HepG2 (cell line): ENCODE results near the gene ADGRB3. TPM values are rescaled to one million over a fixed set of nuclear protein-coding genes. Genes with fewer than 3 reads are reported as not detected.

ENCODE experiments used
- ATAC-seq: fragments of 200-7000 bp; cut with Tn5 transposase; 3 replicates; pipeline ENCODE4 v1.9.1; 2020; ENCODE audit warnings: mild to moderate bottlenecking, moderate library complexity
- BruUV-seq: library from RNA; stranded (reverse); fragments of 400-500 nt; replicated peaks from 2 replicates; lab custom pipeline; 2021; lab: Mats Ljungman, UMichigan
- CTCF ChIA-PET: fragments of 300-600 bp; formaldehyde crosslinking; extraction: SDS; loops from one replicate; lab custom pipeline; 2021; ENCODE audit warnings: low total read pairs, inconsistent platforms, low intra/inter-chr PET ratio; lab: Yijun Ruan, JAX
- POLR2A ChIA-PET: fragments of 350-600 bp; sonication (Branson Sonifier 250); formaldehyde crosslinking; loops from one replicate; lab custom pipeline; 2020; ENCODE audit warnings: antibody characterized with exemption, inconsistent platforms; lab: Yijun Ruan, JAX
- DNase-seq: peaks from one replicate; pipeline ENCODE4 v3.0.0-alpha.2; 2015; ENCODE audit warnings: low spot score
- FAIRE-seq: peaks from 3 replicates; lab custom pipeline; 2011; peaks lifted over from hg19 to GRCh38; lab: Jason Lieb, UNC
- H2AFZ ChIP-seq: one replicate; pipeline ENCODE4 v1.6.1; 2011; ENCODE audit warnings: low read length, inconsistent platforms
- H3K27ac ChIP-seq: fragments of 300-600 bp; 3 replicates; pipeline ENCODE4 v1.8.0; 2011; ENCODE audit warnings: mixed run types, mild to moderate bottlenecking, mixed read lengths, low read length, inconsistent platforms; ENCODE audit not compliant: insufficient read depth; ENCODE audit errors: extremely low read length
- H3K27me3 ChIP-seq, 2 experiments: fragments of 200-600 bp in 1 of 2; 2 replicates in 1 of 2; 3 replicates in 1 of 2; pipeline versions ENCODE4 v1.6.0 to v1.8.0; 2011; ENCODE audit warnings: low read length in 2 of 2, mild to moderate bottlenecking in 2 of 2, moderate library complexity in 2 of 2, inconsistent platforms in 1 of 2; ENCODE audit not compliant: insufficient read depth in 2 of 2, control insufficient read depth in 1 of 2
- H3K36me3 ChIP-seq, 2 experiments: fragments of 200-600 bp in 1 of 2; replicated peaks in 1 of 2; 2 replicates in 1 of 2; 3 replicates in 1 of 2; pipeline versions ENCODE4 v1.5.1 to v1.8.0; 2011; ENCODE audit warnings: low read length in 2 of 2, inconsistent platforms in 1 of 2; ENCODE audit not compliant: insufficient read depth in 2 of 2, control insufficient read depth in 1 of 2
- H3K4me1 ChIP-seq: 2 replicates; pipeline ENCODE4 v1.5.1; 2012; ENCODE audit warnings: low read length, inconsistent platforms; ENCODE audit not compliant: insufficient read depth
- H3K4me2 ChIP-seq: 2 replicates; pipeline ENCODE4 v1.6.0; 2011; ENCODE audit warnings: low read depth, low read length, inconsistent platforms
- H3K4me3 ChIP-seq, 3 experiments: fragments of 200-600 bp in 1 of 3; sonication (generic), shearing (Covaris generic) in 1 of 3; replicated peaks in 1 of 3; 2 replicates each; pipeline ENCODE4 v1.5.1; 2011 to 2016; ENCODE audit warnings: low read length in 3 of 3, inconsistent platforms in 2 of 3, low read depth in 2 of 3, mild to moderate bottlenecking in 2 of 3, control low read depth in 1 of 3, mixed read lengths in 1 of 3; ENCODE audit not compliant: insufficient read depth in 1 of 3
- H3K79me2 ChIP-seq: one replicate; pipeline ENCODE4 v1.6.1; 2011; ENCODE audit warnings: low read length, inconsistent platforms; ENCODE audit not compliant: insufficient read depth
- H3K9ac ChIP-seq: 2 replicates; pipeline ENCODE4 v1.6.0; 2011; ENCODE audit warnings: mild to moderate bottlenecking, low read depth, low read length, inconsistent platforms; ENCODE audit not compliant: insufficient read depth
- H3K9me3 ChIP-seq: 2 replicates; pipeline ENCODE4 v1.5.1; 2012; ENCODE audit warnings: mild to moderate bottlenecking, low read length
- H4K20me1 ChIP-seq: 2 replicates; pipeline ENCODE4 v1.6.0; 2011; ENCODE audit warnings: inconsistent platforms, mild to moderate bottlenecking, low read length, moderate library complexity; ENCODE audit not compliant: insufficient read depth
- BCL6 ChIP-seq: IDR thresholded peaks from 2 replicates; pipeline ENCODE4 v1.6.1; 2016; ENCODE audit warnings: missing genetic modification reagents, missing compliant biosample characterization
- NBN ChIP-seq: fragments of 450-650 bp; conservative IDR thresholded peaks from 2 replicates; pipeline ENCODE4 v1.6.1; 2017
- PAX8 ChIP-seq: sonication (generic); formaldehyde crosslinking; IDR thresholded peaks from 2 replicates; pipeline ENCODE4 v1.8.0; 2022; ENCODE audit warnings: mild to moderate bottlenecking, missing genetic modification reagents, borderline replicate concordance
- PRMT3 ChIP-seq: sonication (generic); formaldehyde crosslinking; IDR thresholded peaks from 2 replicates; pipeline ENCODE4 v1.8.1; 2022; ENCODE audit warnings: low read depth, mild to moderate bottlenecking, moderate library complexity, missing genetic modification reagents, borderline replicate concordance
- STAG1 ChIP-seq: sonication (generic); formaldehyde crosslinking; IDR thresholded peaks from 2 replicates; pipeline ENCODE4 v1.4.0; 2020; ENCODE audit warnings: missing genetic modification reagents
- ZNF646 ChIP-seq: sonication (generic); formaldehyde crosslinking; IDR thresholded peaks from 2 replicates; pipeline ENCODE4 v1.9.0; 2021; ENCODE audit warnings: mild to moderate bottlenecking, missing genetic modification reagents
- ZNF784 ChIP-seq: sonication (generic); formaldehyde crosslinking; IDR thresholded peaks from 2 replicates; pipeline ENCODE4 v1.5.1; 2020; ENCODE audit warnings: missing genetic modification reagents, mild to moderate bottlenecking, borderline replicate concordance
- WGBS: methylation state at CpG from one replicate; pipeline ENCODE4 v1.1.6; 2017; ENCODE audit warnings: low lambda C conversion rate; 5-methylcytosine and 5-hydroxymethylcytosine counted together
- in situ Hi-C: cut with HindIII; loops from 2 replicates; pipeline ENCODE4 v1.10.0; 2017; ENCODE audit warnings: low pct_unique_long_range_greater_than_20kb; ENCODE audit not compliant: extremely low pct_ligation_motif_present
- intact Hi-C: fragments of 100-400 bp; cut with micrococcal nuclease; formaldehyde crosslinking; loops from one replicate; pipeline ENCODE4 v1.10.0; 2022; ENCODE audit not compliant: unreplicated experiment
- polyA plus RNA-seq, 8 experiments: library from polyadenylated mRNA; depleted of rRNA in 3 of 8; stranded (reverse) in 7 of 8; unstranded in 1 of 8; fragments of >200 nt; fragmentation: Illumina TruSeq in 4 of 8; extraction: Trizol in 4 of 8; gene quantifications; 2 replicates each; pipeline versions ENCODE4 v1.2.1 to v1.2.3, GENCODE V29; 2011 to 2016; ENCODE audit warnings: low read depth in 4 of 8, missing spikeins in 1 of 8, mixed read lengths in 1 of 8; ENCODE audit not compliant: insufficient read depth in 1 of 8
- total RNA-seq, 5 experiments: library from RNA; depleted of rRNA; stranded (reverse); fragments of >200 nt; fragmentation: Illumina TruSeq; extraction: Trizol; gene quantifications; 2 replicates each; pipeline ENCODE4 v1.2.3, GENCODE V29; 2016; ENCODE audit warnings: low read depth in 1 of 5
- TF ChIP-seq, protein P1 (sequence below): sonication (generic); formaldehyde crosslinking; IDR thresholded peaks from 2 replicates; pipeline ENCODE4 v1.4.0; 2020; ENCODE audit warnings: mild to moderate bottlenecking, missing genetic modification reagents

ADGRB3 gene
- total and polyA plus RNA-seq, 2 of the 13 experiments (the other 11 are each of a cell fraction or from before 2014, with no cell fraction given), result not detected

DNA sequence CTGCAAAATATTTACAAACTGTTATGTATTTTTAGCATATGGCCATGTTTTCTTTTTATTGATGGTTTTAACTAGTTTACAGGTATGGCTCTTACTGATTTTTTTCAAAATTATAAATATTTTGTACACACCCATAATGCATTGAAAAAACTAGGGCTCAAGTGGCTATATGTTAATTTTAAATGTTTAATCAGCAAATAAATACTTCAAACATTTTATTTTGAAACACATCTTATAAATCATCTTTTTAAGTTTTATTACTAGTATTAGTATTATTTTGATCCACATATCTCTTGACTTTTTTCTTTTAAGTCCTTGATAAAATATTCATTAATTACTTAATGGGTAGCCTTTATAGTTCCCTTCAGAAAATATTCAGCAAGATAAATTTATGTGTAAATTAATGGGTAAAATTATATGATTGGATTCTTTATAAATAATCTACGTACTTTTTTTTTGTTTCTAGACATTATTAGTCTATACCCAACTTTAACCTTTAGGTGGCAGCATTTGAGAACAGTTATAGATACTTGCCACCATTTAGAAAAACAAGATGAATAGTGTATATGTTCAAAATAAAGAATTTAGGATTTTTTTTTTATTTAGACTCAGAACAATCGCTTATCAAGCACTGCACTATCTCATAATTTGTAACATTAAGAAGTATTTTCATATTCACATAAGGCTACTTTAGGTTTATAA, 241.9 kb downstream of the ADGRB3 start:
- no peak overlapping the region for H3K9ac ChIP-seq
- no peaks in the 10 kb centered on the region for H3K27me3 ChIP-seq
- intact Hi-C loops (loop anchor here (1.0 to 2.0 kb wide), 3 partner anchors 82 to 1232 kb away; no protein-coding TSS in a partner anchor), in situ Hi-C loops (no loop called here)
- H3K79me2 ChIP-seq, result no peaks in the 10 kb centered on the region
- ATAC-seq (no peak), FAIRE-seq (no peak), DNase-seq (peak; percentile 3)
- ChIA-PET CTCF (interaction anchor here (0.7 to 1.5 kb wide), 3 partner anchors 82 to 1231 kb away, joined by 3 to 6 read pairs (median 4); no protein-coding TSS in a partner anchor), POLR2A (no interaction called here)
- no peaks in the 10 kb centered on the region for H4K20me1 ChIP-seq
- no peak overlapping the region for H3K4me3 ChIP-seq
- H3K36me3 ChIP-seq, result no peaks in the 10 kb centered on the region
- 21% methylated on average over 2 of the region's 2 CpGs for WGBS
- H3K9me3 ChIP-seq, result no peaks in the 10 kb centered on the region
- BruUV-seq, result no TSS peak
- H3K4me2 ChIP-seq, result no peak overlapping the region
- TF ChIP-seq NBN, result no peak
- TF ChIP-seq STAG1 (CRISPR knock-in tag), result peak; percentile 46
- TF ChIP-seq PRMT3, result no peak
- H3K27ac ChIP-seq, result no peak overlapping the region
- H2AFZ ChIP-seq, result no peak overlapping the region
- no peaks in the 10 kb centered on the region for H3K4me1 ChIP-seq

- Histone ChIP-seq H3K4me2 (no peak overlapping the region), H3K27ac (no peak overlapping the region), H3K36me3 (no peaks in the 10 kb centered on the region), H3K79me2 (no peaks in the 10 kb centered on the region), H4K20me1 (no peaks in the 10 kb centered on the region), H3K27me3 (no peaks in the 10 kb centered on the region), H3K9me3 (no peaks in the 10 kb centered on the region), H3K4me3 (no peak overlapping the region), H3K9ac (no peak overlapping the region), H2AFZ (no peak overlapping the region), H3K4me1 (no peaks in the 10 kb centered on the region)
- BruUV-seq, result no TSS peak
- in situ Hi-C loops, result no loop called here
- ChIA-PET CTCF (no interaction called here), POLR2A (no interaction called here)
- DNase-seq (no peak), FAIRE-seq (no peak), ATAC-seq (no peak)
- 38% methylated on average over 4 of the region's 4 CpGs for WGBS
- intact Hi-C loops, result no loop called here
- TF ChIP-seq ZNF784 (CRISPR knock-in tag) (no peak), PAX8 (CRISPR knock-in tag) (no peak), ZNF646 (CRISPR knock-in tag) (no peak), BCL6 (CRISPR knock-in tag) (no peak)
- TF ChIP-seq, protein P1, sequence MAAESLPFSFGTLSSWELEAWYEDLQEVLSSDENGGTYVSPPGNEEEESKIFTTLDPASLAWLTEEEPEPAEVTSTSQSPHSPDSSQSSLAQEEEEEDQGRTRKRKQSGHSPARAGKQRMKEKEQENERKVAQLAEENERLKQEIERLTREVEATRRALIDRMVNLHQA (CRISPR knock-in tag), result no peak
Observed at GRCh38 chr6:68880050-68880813, 245.2 kb downstream of the ADGRB3 start.
